Activated T-cell treated with anti-CD3 and anti-CD28 coated beads, Interleukin-2, amount 50 U/mL, for 72 hours (primary cell): ENCODE measurements around the gene RNASEH2B. TPM values are rescaled to one million over a fixed set of nuclear protein-coding genes. Genes with fewer than 3 reads are reported as not detected.
A peak's percentile ranks its signal among the peaks of the same experiment; 100 is the strongest.

Experiments
- ATAC-seq, 2 donors: fragments of 150-1000 bp; cut with Tn5 transposase; replicated peaks in 1 of 2; 2 replicates each; pipeline ENCODE4 v1.10.0; 2021; ENCODE audit warnings: moderate library complexity in 2 of 2, mild to moderate bottlenecking in 1 of 2
- DNase-seq, 2 donors: peaks; one replicate each; pipeline ENCODE4 v3.0.0; 2021 to 2022; ENCODE audit warnings: mixed read lengths in 1 of 2
- H3K27ac Mint-ChIP-seq: one replicate; pipeline ENCODE4 v1.8.0; 2022; ENCODE audit warnings: mild to moderate bottlenecking, moderate library complexity, mixed read lengths
- H3K27me3 Mint-ChIP-seq: one replicate; pipeline ENCODE4 v1.8.0; 2022; ENCODE audit warnings: low read depth, mixed read lengths
- H3K36me3 Mint-ChIP-seq, 2 donors: one replicate each; pipeline ENCODE4 v1.8.0; 2022; ENCODE audit warnings: mixed read lengths in 2 of 2, mild to moderate bottlenecking in 1 of 2; ENCODE audit not compliant: insufficient read depth in 2 of 2
- H3K4me1 Mint-ChIP-seq: one replicate; pipeline ENCODE4 v1.8.0; 2022; ENCODE audit warnings: low read depth, mixed read lengths
- H3K4me3 Mint-ChIP-seq, 2 donors: one replicate each; pipeline ENCODE4 v1.8.0; 2022; ENCODE audit warnings: mild to moderate bottlenecking in 2 of 2, mixed read lengths in 2 of 2, moderate library complexity in 2 of 2
- H3K9me3 Mint-ChIP-seq, 2 donors: one replicate each; pipeline ENCODE4 v1.8.0; 2022; ENCODE audit warnings: mixed read lengths in 2 of 2
- total RNA-seq, 2 donors: library from RNA; stranded (reverse); gene quantifications; one replicate each; pipeline ENCODE4 v1.2.3, GENCODE V29; 2022

RNASEH2B gene
- total RNA-seq, 2 donors from 2014 or later = 63.7 to 86.5 TPM

DNA sequence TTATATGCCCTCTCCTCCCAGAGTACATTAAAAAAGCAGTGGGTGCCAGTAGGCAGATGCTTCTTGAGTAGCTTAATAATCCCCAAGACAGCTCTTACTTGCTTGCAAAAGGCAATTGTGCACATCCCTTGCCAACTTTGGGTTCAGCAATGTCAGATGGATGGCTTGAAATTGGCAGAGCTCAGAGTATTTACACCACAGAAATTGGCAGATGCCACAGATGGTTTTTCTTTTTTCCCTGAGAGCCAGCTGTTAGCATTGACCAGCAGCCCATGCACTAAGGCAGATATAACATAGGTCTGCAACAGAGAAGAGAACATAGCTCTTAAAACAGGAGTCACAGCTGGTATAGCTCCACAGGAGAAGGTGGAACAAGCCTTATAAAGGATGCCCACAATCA is 18.4 kb upstream of the RNASEH2B start:
- peaks cover 42% of the 10 kb centered on the region for H3K4me1 Mint-ChIP-seq
- peak overlapping the region; percentile 13 to 86 for H3K4me3 Mint-ChIP-seq
- H3K36me3 Mint-ChIP-seq = peaks cover 0 to 7% of the 10 kb centered on the region in 2 donors
- ATAC-seq (no peak), DNase-seq (no peak)
- H3K9me3 Mint-ChIP-seq = peaks cover 2 to 3% of the 10 kb centered on the region in 2 donors
- no peaks in the 10 kb centered on the region for H3K27me3 Mint-ChIP-seq
- peak overlapping the region; percentile 64 for H3K27ac Mint-ChIP-seq

DNA sequence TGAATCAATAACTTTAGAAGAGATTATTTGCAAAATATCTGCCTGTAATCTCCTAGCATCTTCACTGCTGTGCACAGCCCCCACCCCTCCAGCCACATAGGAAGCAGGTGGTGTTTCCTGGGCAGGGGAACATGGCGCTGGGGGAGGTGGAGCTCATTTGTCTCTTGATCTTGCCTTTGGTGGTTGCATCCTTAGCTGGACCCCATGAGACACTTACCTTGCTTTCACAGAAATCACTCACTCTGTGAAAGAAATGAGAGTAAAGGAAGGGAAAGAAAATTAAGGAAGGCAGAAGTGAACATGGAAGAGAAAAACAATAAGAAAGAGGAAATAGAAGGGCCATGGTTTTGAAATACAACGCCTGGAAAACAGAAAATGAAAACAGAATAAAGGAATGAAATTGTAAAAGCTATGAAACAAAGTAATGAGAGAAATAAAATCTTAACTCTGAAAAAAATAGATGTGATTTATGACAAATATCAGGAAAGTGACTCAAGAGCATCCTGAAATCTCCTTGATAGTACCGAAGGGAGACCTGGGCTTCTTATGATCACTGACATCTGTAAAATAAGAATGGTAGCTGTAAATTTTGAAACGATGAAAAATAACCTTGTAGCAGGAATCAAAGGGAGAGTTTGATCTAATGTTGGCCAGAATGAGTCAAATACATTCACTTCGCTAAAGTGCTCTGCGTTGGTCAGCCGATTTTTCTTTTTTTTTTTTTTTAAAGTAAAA is 17.2 kb upstream of the RNASEH2B start:
- peak; percentile 18 to 28 for DNase-seq
- peak overlapping the region; percentile 94 for H3K27ac Mint-ChIP-seq
- peaks cover 42% of the 10 kb centered on the region for H3K4me1 Mint-ChIP-seq

DNA sequence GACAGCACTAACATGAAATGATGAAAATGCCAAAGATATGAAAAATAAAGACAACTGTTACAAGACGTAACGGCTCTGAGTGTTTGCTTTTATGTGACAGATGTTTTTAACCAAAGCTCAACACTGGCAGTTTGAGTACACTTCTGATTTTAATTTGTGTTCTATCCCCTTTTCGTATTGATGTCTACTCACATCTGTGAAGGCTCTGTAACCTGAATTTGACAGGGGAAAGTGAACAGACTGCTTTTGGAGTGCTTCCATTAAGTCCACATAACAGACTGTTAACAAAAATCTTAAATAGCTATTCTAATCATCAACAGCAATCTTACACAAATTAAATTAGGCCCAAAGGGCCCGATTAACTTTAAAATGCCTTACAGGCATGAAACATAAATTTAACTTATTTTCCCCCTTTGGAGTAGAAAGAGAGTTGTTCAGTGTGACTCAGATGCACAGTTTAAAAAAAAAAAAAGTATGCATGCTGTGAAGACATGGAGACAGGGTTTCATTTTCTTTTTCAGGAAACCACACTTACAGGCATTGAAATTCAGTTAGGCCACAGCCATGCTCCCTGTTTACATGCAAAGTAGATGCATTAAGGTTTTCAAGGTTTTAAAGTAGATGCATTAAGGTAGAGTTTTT is 16.3 kb upstream of the RNASEH2B start:
- peak; percentile 94 to 95 for ATAC-seq
- Mint-ChIP-seq H3K27me3 (no peaks in the 10 kb centered on the region), H3K4me3 (peak overlapping the region; percentile 72 to 88), H3K36me3 (peaks cover 0 to 7% of the 10 kb centered on the region in 2 donors), H3K9me3 (peaks cover 2 to 3% of the 10 kb centered on the region in 2 donors), H3K4me1 (peaks cover 42% of the 10 kb centered on the region), H3K27ac (peak overlapping the region; percentile 92)
- peak; percentile 25 to 28 for DNase-seq

More for the DNA sequence above, 17.2 kb upstream of the RNASEH2B start:
- Mint-ChIP-seq H3K9me3 (peaks cover 2 to 3% of the 10 kb centered on the region in 2 donors), H3K4me3 (peak overlapping the region; percentile 73 to 86), H3K36me3 (peaks cover 0 to 7% of the 10 kb centered on the region in 2 donors), H3K27me3 (no peaks in the 10 kb centered on the region)
- ATAC-seq = peak; percentile 30 to 46

DNA sequence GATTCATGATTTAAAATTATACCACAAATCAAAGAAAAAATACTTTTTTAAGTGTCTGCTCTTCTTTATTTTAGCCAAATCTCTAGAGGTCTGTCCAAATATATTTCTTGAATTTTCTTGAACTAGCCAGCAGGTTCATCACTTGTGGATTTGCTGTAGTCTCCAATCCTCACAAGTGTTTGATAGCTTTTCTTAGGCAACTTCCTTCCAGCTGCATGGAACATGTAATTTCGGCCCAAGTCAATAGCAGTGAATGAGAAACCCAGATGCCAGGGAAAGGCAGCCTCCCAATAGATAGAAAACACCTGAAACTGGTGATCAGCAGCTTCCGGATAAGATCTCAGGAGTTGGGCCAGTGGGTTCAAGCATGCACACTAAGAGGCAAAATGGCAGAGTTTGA is 15.6 kb upstream of the RNASEH2B start:
- peaks cover 2 to 3% of the 10 kb centered on the region in 2 donors for H3K9me3 Mint-ChIP-seq
- DNase-seq = no peak
- peak overlapping the region; percentile 72 to 88 for H3K4me3 Mint-ChIP-seq
- H3K27me3 Mint-ChIP-seq = no peaks in the 10 kb centered on the region
- peaks cover 42% of the 10 kb centered on the region for H3K4me1 Mint-ChIP-seq
- ATAC-seq = no peak
- peaks cover 0 to 7% of the 10 kb centered on the region in 2 donors for H3K36me3 Mint-ChIP-seq
- H3K27ac Mint-ChIP-seq = peak overlapping the region; percentile 92

DNA sequence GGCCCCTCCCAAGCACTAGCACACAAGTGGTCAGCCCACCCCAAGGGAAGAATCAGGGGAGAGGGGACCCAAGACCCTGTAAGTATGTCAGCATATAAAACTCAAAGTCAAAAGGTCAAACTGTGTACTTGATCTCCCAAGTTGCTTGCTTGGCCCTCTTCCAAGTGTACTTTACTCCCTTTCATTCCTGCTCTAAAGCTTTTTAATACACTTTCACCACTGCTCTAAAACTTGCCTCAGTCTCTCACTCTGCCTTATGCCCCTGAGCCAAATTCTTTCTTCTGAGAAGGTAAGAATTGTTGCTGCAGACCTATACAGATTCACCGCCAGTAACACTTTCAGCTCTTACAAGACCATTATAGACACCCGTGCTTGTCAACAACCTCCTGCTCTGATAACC is 15.1 kb upstream of the RNASEH2B start:
- H3K9me3 Mint-ChIP-seq = peaks cover 2 to 3% of the 10 kb centered on the region in 2 donors
- ATAC-seq = no peak
- H3K27me3 Mint-ChIP-seq = no peaks in the 10 kb centered on the region
- peaks cover 42% of the 10 kb centered on the region for H3K4me1 Mint-ChIP-seq
- DNase-seq = no peak
- no peak overlapping the region for H3K4me3 Mint-ChIP-seq
- H3K27ac Mint-ChIP-seq = no peak overlapping the region
- peaks cover 0 to 7% of the 10 kb centered on the region in 2 donors for H3K36me3 Mint-ChIP-seq

DNA sequence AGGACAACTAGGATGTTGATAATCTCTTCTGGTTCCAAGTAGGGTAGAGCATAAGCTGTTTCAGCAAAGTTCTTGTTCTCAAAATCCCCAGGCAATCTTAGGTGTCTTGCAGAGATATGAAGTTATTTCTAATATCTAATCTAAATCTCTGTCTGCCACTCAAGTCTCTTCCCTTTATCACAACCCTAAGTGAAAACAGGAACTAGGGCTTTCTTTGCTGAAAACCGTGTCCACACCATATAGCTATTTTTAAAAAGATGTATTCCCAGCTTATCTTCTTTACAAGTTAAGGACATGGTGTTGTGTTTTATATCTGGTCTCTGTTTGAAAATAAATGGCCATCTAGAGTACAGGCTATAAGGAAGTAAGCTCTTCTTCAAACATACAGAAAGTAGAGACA is 11.3 kb upstream of the RNASEH2B start:
- Mint-ChIP-seq H3K36me3 (peaks cover 0 to 7% of the 10 kb centered on the region in 2 donors), H3K9me3 (peaks cover 2 to 3% of the 10 kb centered on the region in 2 donors), H3K4me1 (peaks cover 15% of the 10 kb centered on the region), H3K27ac (no peak overlapping the region), H3K4me3 (no peak overlapping the region), H3K27me3 (no peaks in the 10 kb centered on the region)
- ATAC-seq (no peak), DNase-seq (no peak)

DNA sequence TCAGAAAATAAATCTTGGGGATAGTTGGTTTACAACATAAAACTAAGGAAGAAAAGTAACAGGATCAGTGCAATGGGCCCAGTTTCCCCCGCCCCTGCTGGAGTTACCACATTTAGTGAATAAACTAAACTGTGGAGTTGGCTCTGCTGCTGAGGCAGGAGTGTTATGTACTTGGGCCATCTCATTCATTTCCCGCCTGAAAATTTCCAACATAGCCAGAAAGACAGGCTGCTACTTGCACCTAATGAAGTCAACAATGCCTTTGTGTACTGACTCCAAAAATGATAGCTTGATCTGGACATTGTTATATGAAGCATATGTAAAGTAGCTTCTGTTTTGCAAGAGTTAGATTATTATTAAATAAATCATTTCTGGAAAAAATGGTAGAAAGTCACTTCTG is 7.9 kb upstream of the RNASEH2B start:
- Mint-ChIP-seq H3K27ac (no peak overlapping the region), H3K27me3 (no peaks in the 10 kb centered on the region), H3K4me1 (no peaks in the 10 kb centered on the region), H3K4me3 (no peak overlapping the region), H3K36me3 (no peaks in the 10 kb centered on the region), H3K9me3 (no peaks in the 10 kb centered on the region)
- ATAC-seq (no peak), DNase-seq (no peak)

DNA sequence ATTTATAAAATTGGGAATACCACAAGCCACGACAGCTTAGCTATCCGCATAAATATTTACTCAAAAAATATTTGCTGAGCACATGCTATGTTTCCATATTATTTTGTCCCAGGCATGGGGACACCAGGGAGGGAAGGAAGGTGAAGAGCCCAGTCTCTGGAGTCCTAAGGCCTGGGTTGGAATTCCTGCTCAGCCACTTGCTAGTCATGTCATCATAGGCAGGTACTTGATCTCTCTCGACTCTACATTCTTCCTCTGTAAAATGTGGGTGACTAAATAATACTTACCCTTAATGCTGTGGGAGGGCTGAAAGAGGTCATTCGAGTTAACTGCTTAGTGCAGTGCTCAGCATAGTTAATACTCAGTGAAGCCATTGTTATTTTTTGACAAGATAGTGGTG is 4.3 kb upstream of the RNASEH2B start:
- Mint-ChIP-seq H3K4me3 (no peak overlapping the region), H3K4me1 (no peaks in the 10 kb centered on the region)

DNA sequence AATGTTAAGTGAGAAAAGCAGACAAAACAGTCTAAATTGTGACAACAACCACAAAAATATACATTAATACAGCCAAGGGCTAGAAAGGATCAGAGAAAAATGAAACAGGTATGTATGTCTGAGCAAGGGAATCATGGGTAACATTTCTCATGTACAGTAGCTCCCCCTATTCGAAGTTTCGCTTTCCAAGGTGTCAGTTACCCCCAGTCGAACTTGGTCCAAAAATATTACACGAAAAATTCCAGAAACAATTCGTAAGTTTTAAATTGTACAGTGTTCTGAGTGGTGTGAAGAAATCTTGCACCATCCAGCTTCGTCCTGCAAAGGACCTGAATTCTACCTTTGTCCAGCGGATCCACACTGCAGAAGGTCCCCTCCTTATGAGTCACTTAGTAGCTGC is 1.8 kb upstream of the RNASEH2B start:
- no peak overlapping the region for H3K27ac Mint-ChIP-seq
- ATAC-seq = no peak
- peaks cover 12% of the 10 kb centered on the region for H3K4me1 Mint-ChIP-seq
- no peaks in the 10 kb centered on the region for H3K9me3 Mint-ChIP-seq
- no peaks in the 10 kb centered on the region for H3K36me3 Mint-ChIP-seq
- H3K27me3 Mint-ChIP-seq = no peaks in the 10 kb centered on the region
- no peak for DNase-seq
- no peak overlapping the region for H3K4me3 Mint-ChIP-seq

More for the DNA sequence above, 4.3 kb upstream of the RNASEH2B start:
- DNase-seq (no peak), ATAC-seq (no peak)
- Mint-ChIP-seq H3K36me3 (no peaks in the 10 kb centered on the region), H3K27me3 (no peaks in the 10 kb centered on the region), H3K9me3 (no peaks in the 10 kb centered on the region), H3K27ac (no peak overlapping the region)

DNA sequence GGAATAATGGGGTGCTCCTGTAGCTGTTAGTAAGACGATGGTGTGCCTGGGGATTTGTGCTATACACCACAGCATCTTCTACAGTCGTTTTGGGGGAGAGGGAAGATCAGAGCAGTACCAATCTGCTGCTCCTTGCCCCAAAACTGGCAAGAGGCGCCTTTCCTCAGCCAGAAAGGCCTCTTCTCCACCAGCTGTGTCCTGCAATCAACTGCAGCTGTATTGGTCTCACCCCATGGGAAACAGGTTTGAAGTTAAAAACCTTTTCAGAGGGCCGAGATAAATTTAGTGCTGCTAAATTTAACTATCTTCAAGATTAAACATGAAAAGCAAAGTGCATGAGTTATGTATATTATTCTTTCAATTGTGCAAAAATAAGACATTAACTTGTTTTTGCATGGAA is 1.2 kb upstream of the RNASEH2B start:
- H3K4me1 Mint-ChIP-seq = peaks cover 13% of the 10 kb centered on the region
- no peaks in the 10 kb centered on the region for H3K9me3 Mint-ChIP-seq
- no peaks in the 10 kb centered on the region for H3K27me3 Mint-ChIP-seq
- no peaks in the 10 kb centered on the region for H3K36me3 Mint-ChIP-seq
- DNase-seq (no peak), ATAC-seq (no peak)
- H3K4me3 Mint-ChIP-seq = peak overlapping the region; percentile 12 to 63
- H3K27ac Mint-ChIP-seq = no peak overlapping the region

DNA sequence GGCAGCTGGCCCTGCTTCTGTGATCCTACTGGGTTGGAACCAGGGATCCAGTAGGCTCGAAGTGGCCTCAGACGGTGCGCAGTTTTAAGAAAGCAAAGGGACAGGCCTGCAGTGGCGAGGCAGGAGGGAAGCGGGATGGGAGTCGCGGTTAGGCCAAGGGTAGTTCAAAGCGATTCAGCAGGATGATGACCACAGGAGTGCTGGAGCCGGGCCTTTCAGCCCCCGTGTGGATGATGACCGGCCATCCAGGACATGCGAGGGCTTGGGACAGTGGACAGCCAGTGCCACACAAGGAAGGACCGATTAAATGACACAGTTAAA is 854 bp downstream of the RNASEH2B start:
- Mint-ChIP-seq H3K4me3 (peak overlapping the region; percentile 92 to 95), H3K27me3 (no peaks in the 10 kb centered on the region), H3K27ac (peak overlapping the region; percentile 91), H3K9me3 (no peaks in the 10 kb centered on the region), H3K4me1 (peaks cover 31% of the 10 kb centered on the region), H3K36me3 (no peaks in the 10 kb centered on the region)
- ATAC-seq (no peak), DNase-seq (no peak)

DNA sequence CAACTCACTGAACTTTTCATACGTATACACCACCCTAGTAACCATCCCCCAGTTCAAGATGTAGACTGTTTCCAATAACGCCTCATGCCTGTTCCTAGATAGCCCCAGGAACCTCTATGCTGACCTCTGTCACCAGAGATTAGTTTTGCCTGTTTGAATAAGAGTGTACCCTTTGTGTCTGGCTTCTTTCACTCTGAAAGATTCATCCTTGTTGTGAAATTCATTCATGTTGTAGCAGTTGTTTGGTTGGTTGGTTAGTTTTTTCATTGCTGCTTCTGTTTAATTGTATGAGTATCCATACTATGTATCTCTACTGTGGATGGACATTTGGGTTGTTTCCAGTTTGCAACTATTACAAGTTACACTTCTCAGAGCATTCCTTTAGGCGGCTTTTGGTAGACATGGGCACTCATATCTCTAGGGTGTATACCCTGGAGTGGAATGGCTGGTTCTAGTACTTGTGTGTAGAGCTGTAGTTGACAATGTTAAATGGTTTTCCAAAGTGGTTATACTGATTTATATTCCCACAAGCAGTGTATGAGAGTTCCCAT is 1.6 kb downstream of the RNASEH2B start:
- Mint-ChIP-seq H3K4me3 (peak overlapping the region; percentile 92 to 95), H3K27ac (peak overlapping the region; percentile 91), H3K4me1 (peaks cover 38% of the 10 kb centered on the region), H3K27me3 (no peaks in the 10 kb centered on the region), H3K36me3 (no peaks in the 10 kb centered on the region), H3K9me3 (no peaks in the 10 kb centered on the region)
- DNase-seq = no peak
- no peak for ATAC-seq

DNA sequence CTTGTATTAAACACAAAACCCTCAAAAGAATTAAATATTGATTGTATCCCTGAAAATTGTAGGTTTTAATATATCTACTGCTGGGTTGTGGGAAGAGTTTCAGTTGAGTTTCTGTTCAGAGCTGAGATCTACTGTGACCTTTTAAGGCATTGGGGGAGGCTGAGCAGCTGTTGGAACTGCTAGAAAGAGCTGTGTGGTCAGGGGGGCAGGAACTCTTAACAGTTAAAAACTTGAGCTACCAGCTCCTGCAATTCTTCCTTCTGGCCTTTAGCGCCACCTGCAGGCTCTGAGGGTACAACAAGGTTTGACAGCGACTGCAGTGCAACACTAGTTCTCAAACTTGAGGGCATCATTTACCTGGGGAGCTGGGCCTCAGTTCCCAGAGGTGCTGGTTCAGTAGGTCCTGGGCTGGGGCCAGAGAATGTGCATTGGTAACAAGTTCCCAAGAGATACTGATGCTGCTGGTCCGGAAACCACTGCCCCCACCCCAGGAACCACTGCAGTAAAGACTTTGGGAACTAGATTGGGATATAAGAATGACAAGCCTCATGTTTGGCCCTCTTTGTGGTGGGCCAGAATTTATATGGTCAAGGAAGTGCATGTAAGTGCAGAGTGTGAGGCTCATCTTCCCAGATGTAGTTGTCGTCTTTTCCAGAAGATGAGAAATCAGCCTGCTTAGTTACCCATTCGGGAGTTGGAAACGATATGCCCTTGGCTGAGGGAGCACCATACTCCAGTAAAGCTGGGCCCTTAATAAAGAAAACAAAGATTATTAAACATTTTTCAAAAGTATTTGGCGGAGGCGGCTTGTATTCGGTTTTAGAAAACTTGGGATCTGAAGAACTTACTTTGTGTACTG is 2.6 kb downstream of the RNASEH2B start:
- H3K27me3 Mint-ChIP-seq = no peaks in the 10 kb centered on the region

More for the DNA sequence above, 2.6 kb downstream of the RNASEH2B start:
- peak overlapping the region; percentile 91 for H3K27ac Mint-ChIP-seq
- peak overlapping the region; percentile 92 to 95 for H3K4me3 Mint-ChIP-seq
- H3K4me1 Mint-ChIP-seq = peaks cover 48% of the 10 kb centered on the region
- H3K36me3 Mint-ChIP-seq = no peaks in the 10 kb centered on the region
- H3K9me3 Mint-ChIP-seq = no peaks in the 10 kb centered on the region
- DNase-seq (peak; percentile 91 to 93), ATAC-seq (peak; percentile 59)
